Stimulated activated CD4-positive, alpha-beta T cell treated with anti-CD3 and anti-CD28 coated beads, Interleukin-2, amount 100 ng/mL, for 24 hours (primary cell): ENCODE results near the gene AKT2.

Experiments
- DNase-seq, 2 donors: peaks; one replicate each; pipeline ENCODE4 v3.0.0-alpha.2; 2020

AKT2 gene

GRCh38 chr19:40272261-40272660, 12.9 kb downstream of the AKT2 start:
- DNase-seq: no peak

GRCh38 chr19:40271706-40272105, 13.4 kb downstream of the AKT2 start:
- no peak for DNase-seq

- no peak for DNase-seq
Measured at GRCh38 chr19:40270362-40271089, 14.6 kb downstream of the AKT2 start.

GRCh38 chr19:40269216-40269940, 15.8 kb downstream of the AKT2 start:
- no peak for DNase-seq

- no peak for DNase-seq
Measured at GRCh38 chr19:40267601-40267997, 17.5 kb downstream of the AKT2 start.

- no peak for DNase-seq
Measured at GRCh38 chr19:40266912-40267600, 18.1 kb downstream of the AKT2 start.

- no peak for DNase-seq
Measured at GRCh38 chr19:40266119-40266518, 19.0 kb downstream of the AKT2 start.

GRCh38 chr19:40265763-40266099, 19.4 kb downstream of the AKT2 start:
- DNase-seq: no peak

- no peak for DNase-seq
Measured at GRCh38 chr19:40265055-40265762, 19.9 kb downstream of the AKT2 start.

- DNase-seq: no peak
Measured at GRCh38 chr19:40264314-40265054, 20.7 kb downstream of the AKT2 start.

GRCh38 chr19:40263440-40264313, 21.5 kb downstream of the AKT2 start:
- DNase-seq: no peak

GRCh38 chr19:40262422-40262821, 22.7 kb downstream of the AKT2 start:
- no peak for DNase-seq

GRCh38 chr19:40261631-40262030, 23.5 kb downstream of the AKT2 start:
- DNase-seq: no peak

GRCh38 chr19:40257096-40257517, 28.0 kb downstream of the AKT2 start:
- no peak for DNase-seq

- no peak for DNase-seq
Measured at GRCh38 chr19:40256512-40256911, 28.6 kb downstream of the AKT2 start.

GRCh38 chr19:40255619-40256166, 29.5 kb downstream of the AKT2 start:
- DNase-seq: no peak

- no peak for DNase-seq
Measured at GRCh38 chr19:40254714-40255418, 30.3 kb downstream of the AKT2 start.

GRCh38 chr19:40253611-40254092, 31.5 kb downstream of the AKT2 start:
- no peak for DNase-seq

GRCh38 chr19:40252395-40252794, 32.8 kb downstream of the AKT2 start:
- DNase-seq: no peak

- DNase-seq: no peak
Measured at GRCh38 chr19:40251991-40252390, 33.2 kb downstream of the AKT2 start.
